ENCODE measurements around the gene SCAF1.

SCAF1 gene

DNA sequence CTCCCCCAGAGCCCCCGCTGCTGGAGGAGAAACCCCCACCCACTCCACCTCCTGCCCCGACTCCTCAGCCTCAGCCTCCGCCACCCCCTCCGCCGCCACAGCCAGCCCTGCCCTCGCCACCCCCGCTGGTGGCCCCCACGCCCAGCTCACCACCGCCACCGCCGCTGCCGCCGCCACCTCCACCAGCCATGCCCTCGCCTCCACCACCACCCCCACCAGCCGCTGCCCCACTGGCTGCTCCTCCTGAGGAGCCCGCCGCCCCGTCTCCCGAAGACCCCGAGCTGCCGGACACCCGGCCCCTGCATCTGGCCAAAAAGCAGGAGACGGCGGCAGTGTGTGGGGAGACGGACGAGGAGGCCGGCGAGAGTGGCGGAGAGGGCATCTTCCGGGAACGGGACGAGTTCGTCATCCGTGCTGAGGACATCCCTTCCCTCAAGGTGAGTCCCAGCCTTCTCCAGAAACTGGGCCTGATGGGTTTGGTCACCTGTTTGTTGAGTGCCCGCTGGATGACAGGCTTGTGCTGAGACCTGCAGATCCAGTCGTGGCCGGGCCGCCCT lies 40.4 kb upstream of the SCAF1 start:
- H3K4me3 ChIP-seq (ENCODE audit: low read depth, low read length), result no peak overlapping the region
- TF ChIP-seq CTCF (IDR thresholded peaks at IDR 0.05; ENCODE audit: low read depth, low read length, missing control alignments), result no peak
- in situ Hi-C loops (cut with HindIII; ENCODE audit: low sequenced_read_pairs), result no loop called here
- no peak for DNase-seq (ENCODE audit: low read depth)

DNA sequence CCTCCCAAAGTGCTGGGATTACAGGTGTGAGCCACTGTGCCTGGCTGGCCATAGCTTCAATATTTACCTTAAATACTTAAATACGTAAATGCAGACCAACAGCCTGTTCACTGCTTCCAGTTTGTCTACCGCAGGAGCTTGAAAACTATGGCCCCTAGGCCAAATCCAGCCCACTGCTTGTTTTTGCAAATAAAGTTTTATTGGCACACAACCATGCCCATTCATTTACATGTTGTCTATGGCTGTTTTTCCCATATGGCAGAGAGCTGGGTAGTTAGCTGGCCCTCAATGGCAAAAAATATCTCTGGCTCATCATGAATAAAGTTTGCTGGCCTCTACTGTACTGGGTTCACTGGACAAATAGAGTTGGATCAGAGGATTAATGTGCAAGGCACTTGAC lies 39.2 kb upstream of the SCAF1 start:
- in situ Hi-C loops (cut with HindIII; ENCODE audit: low sequenced_read_pairs), result no loop called here

DNA sequence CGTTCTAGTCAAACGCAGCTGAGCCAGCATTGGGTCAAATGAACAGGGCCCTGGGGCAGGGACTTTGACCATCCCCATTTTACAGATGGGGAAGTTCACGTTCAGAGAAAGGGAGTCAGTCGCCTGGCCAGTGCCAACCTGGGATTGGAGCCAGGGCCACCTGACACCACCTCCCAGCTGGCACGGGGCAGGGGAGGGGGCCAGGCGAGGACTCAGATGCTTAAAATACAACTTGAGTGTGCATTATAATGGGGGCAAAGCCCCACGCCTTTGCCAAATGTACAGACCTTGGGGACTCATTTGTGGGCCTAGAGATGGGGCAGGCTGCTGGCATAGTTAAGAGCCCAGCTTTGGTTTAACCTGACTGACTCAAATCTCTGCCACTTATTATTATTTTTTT lies 36.4 kb upstream of the SCAF1 start:
- in situ Hi-C loops (cut with HindIII; ENCODE audit: low sequenced_read_pairs), result no loop called here
- no peak overlapping the region for H3K4me3 ChIP-seq (ENCODE audit: low read depth, low read length)

More for the DNA sequence above, 39.2 kb upstream of the SCAF1 start:
- no peak for TF ChIP-seq CTCF (IDR thresholded peaks at IDR 0.05; ENCODE audit: low read depth, low read length, missing control alignments)
- no peak overlapping the region for H3K4me3 ChIP-seq (ENCODE audit: low read depth, low read length)
- no peak for DNase-seq (ENCODE audit: low read depth)

DNA sequence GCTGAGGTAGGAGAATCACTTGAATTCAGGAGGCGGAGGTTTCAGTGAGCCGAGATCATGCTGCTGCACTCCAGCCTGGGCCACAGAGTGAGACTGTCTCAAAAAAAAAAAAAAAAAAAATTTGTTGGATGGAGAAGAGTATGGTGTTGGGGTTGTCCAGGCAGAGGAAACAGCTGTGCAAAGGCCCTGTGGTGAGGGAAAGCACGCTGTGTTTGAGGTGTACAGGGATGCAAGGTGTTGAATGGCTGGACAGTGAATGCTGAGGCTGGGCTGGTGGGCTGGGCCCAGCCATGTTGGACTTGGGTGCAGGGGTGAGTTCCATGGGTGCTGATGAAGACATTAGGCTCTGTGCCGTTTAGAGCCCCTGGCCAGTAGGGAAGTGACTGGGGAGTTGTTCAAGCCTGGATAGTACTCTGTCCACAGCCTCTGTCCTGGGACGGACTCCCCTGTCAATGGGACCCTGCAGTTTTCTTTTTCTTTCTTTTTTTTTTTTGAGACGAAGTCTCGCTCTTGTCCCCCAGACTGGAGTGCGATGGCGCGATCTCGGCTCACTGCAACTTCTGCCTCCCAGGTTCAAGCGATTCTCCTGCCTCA lies 32.4 kb upstream of the SCAF1 start:
- TF ChIP-seq CTCF (IDR thresholded peaks at IDR 0.05; ENCODE audit: low read depth, low read length, missing control alignments), result no peak
- H3K4me3 ChIP-seq (ENCODE audit: low read depth, low read length), result no peak overlapping the region
- in situ Hi-C loops (cut with HindIII; ENCODE audit: low sequenced_read_pairs), result no loop called here
- DNase-seq (ENCODE audit: low read depth), result no peak

More for the DNA sequence above, 36.4 kb upstream of the SCAF1 start:
- no peak for DNase-seq (ENCODE audit: low read depth)
- TF ChIP-seq CTCF (IDR thresholded peaks at IDR 0.05; ENCODE audit: low read depth, low read length, missing control alignments), result no peak

- H3K4me3 ChIP-seq (ENCODE audit: low read depth, low read length), result no peak overlapping the region
- in situ Hi-C loops (cut with HindIII; ENCODE audit: low sequenced_read_pairs), result no loop called here
- TF ChIP-seq CTCF (IDR thresholded peaks at IDR 0.05; ENCODE audit: low read depth, low read length, missing control alignments), result no peak
- DNase-seq (ENCODE audit: low read depth), result no peak
Measured at GRCh38 chr19:49613374-49613773, 28.6 kb upstream of the SCAF1 start.

GRCh38 chr19:49614096-49614833 lies 27.7 kb upstream of the SCAF1 start:
- no peak overlapping the region for H3K4me3 ChIP-seq (ENCODE audit: low read depth, low read length)
- DNase-seq (ENCODE audit: low read depth), result peak; percentile 24
- no peak for TF ChIP-seq CTCF (IDR thresholded peaks at IDR 0.05; ENCODE audit: low read depth, low read length, missing control alignments)
- in situ Hi-C loops (cut with HindIII; ENCODE audit: low sequenced_read_pairs), result no loop called here

Data from astrocyte of the cerebellum (primary cell).